HepG2 (cell line): ENCODE measurements around the gene RWDD2A. TPM values are rescaled to one million over a fixed set of nuclear protein-coding genes. Genes with fewer than 3 reads are reported as not detected.
A peak's percentile ranks its signal among the peaks of the same experiment; 100 is the strongest.

ENCODE experiments used
- ATAC-seq: fragments of 200-7000 bp; cut with Tn5 transposase; 3 replicates; pipeline ENCODE4 v1.9.1; 2020; ENCODE audit warnings: mild to moderate bottlenecking, moderate library complexity
- BruUV-seq: library from RNA; stranded (reverse); fragments of 400-500 nt; replicated peaks from 2 replicates; lab custom pipeline; 2021; lab: Mats Ljungman, UMichigan
- CTCF ChIA-PET: fragments of 300-600 bp; formaldehyde crosslinking; extraction: SDS; loops from one replicate; lab custom pipeline; 2021; ENCODE audit warnings: low total read pairs, inconsistent platforms, low intra/inter-chr PET ratio; lab: Yijun Ruan, JAX
- POLR2A ChIA-PET: fragments of 350-600 bp; sonication (Branson Sonifier 250); formaldehyde crosslinking; loops from one replicate; lab custom pipeline; 2020; ENCODE audit warnings: antibody characterized with exemption, inconsistent platforms; lab: Yijun Ruan, JAX
- DNase-seq: peaks from one replicate; pipeline ENCODE4 v3.0.0-alpha.2; 2015; ENCODE audit warnings: low spot score
- FAIRE-seq: peaks from 3 replicates; lab custom pipeline; 2011; peaks lifted over from hg19 to GRCh38; lab: Jason Lieb, UNC
- H2AFZ ChIP-seq: one replicate; pipeline ENCODE4 v1.6.1; 2011; ENCODE audit warnings: low read length, inconsistent platforms
- H3K27ac ChIP-seq: fragments of 300-600 bp; 3 replicates; pipeline ENCODE4 v1.8.0; 2011; ENCODE audit warnings: mixed run types, mild to moderate bottlenecking, mixed read lengths, low read length, inconsistent platforms; ENCODE audit not compliant: insufficient read depth; ENCODE audit errors: extremely low read length
- H3K27me3 ChIP-seq, 2 experiments: fragments of 200-600 bp in 1 of 2; 2 replicates in 1 of 2; 3 replicates in 1 of 2; pipeline versions ENCODE4 v1.6.0 to v1.8.0; 2011; ENCODE audit warnings: low read length in 2 of 2, mild to moderate bottlenecking in 2 of 2, moderate library complexity in 2 of 2, inconsistent platforms in 1 of 2; ENCODE audit not compliant: insufficient read depth in 2 of 2, control insufficient read depth in 1 of 2
- H3K36me3 ChIP-seq, 2 experiments: fragments of 200-600 bp in 1 of 2; replicated peaks in 1 of 2; 2 replicates in 1 of 2; 3 replicates in 1 of 2; pipeline versions ENCODE4 v1.5.1 to v1.8.0; 2011; ENCODE audit warnings: low read length in 2 of 2, inconsistent platforms in 1 of 2; ENCODE audit not compliant: insufficient read depth in 2 of 2, control insufficient read depth in 1 of 2
- H3K4me1 ChIP-seq: 2 replicates; pipeline ENCODE4 v1.5.1; 2012; ENCODE audit warnings: low read length, inconsistent platforms; ENCODE audit not compliant: insufficient read depth
- H3K4me2 ChIP-seq: 2 replicates; pipeline ENCODE4 v1.6.0; 2011; ENCODE audit warnings: low read depth, low read length, inconsistent platforms
- H3K4me3 ChIP-seq, 3 experiments: fragments of 200-600 bp in 1 of 3; sonication (generic), shearing (Covaris generic) in 1 of 3; replicated peaks in 1 of 3; 2 replicates each; pipeline ENCODE4 v1.5.1; 2011 to 2016; ENCODE audit warnings: low read length in 3 of 3, inconsistent platforms in 2 of 3, low read depth in 2 of 3, mild to moderate bottlenecking in 2 of 3, control low read depth in 1 of 3, mixed read lengths in 1 of 3; ENCODE audit not compliant: insufficient read depth in 1 of 3
- H3K79me2 ChIP-seq: one replicate; pipeline ENCODE4 v1.6.1; 2011; ENCODE audit warnings: low read length, inconsistent platforms; ENCODE audit not compliant: insufficient read depth
- H3K9ac ChIP-seq: 2 replicates; pipeline ENCODE4 v1.6.0; 2011; ENCODE audit warnings: mild to moderate bottlenecking, low read depth, low read length, inconsistent platforms; ENCODE audit not compliant: insufficient read depth
- H3K9me3 ChIP-seq: 2 replicates; pipeline ENCODE4 v1.5.1; 2012; ENCODE audit warnings: mild to moderate bottlenecking, low read length
- H4K20me1 ChIP-seq: 2 replicates; pipeline ENCODE4 v1.6.0; 2011; ENCODE audit warnings: inconsistent platforms, mild to moderate bottlenecking, low read length, moderate library complexity; ENCODE audit not compliant: insufficient read depth
- GMEB1 ChIP-seq: sonication (generic); formaldehyde crosslinking; IDR thresholded peaks from 2 replicates; pipeline ENCODE4 v1.5.1; 2020; ENCODE audit warnings: missing genetic modification reagents, mild to moderate bottlenecking, borderline replicate concordance
- JUNB ChIP-seq: sonication (generic); formaldehyde crosslinking; IDR thresholded peaks from 2 replicates; pipeline ENCODE4 v1.8.0; 2022; ENCODE audit warnings: missing genetic modification reagents, mild to moderate bottlenecking, borderline replicate concordance
- KLF9 ChIP-seq: IDR thresholded peaks from 2 replicates; pipeline ENCODE4 v1.6.1; 2016; ENCODE audit warnings: low read depth
- MTA1 ChIP-seq: sonication (generic); formaldehyde crosslinking; IDR thresholded peaks from 2 replicates; pipeline ENCODE4 v1.4.0; 2020; ENCODE audit warnings: missing genetic modification reagents, mild to moderate bottlenecking, borderline replicate concordance
- NCOR1 ChIP-seq: fragments of 200-600 bp; sonication (generic); IDR thresholded peaks from 2 replicates; pipeline ENCODE4 v1.7.0; 2017; ENCODE audit warnings: antibody characterized with exemption, low read length, borderline replicate concordance
- NR2F2 ChIP-seq: IDR thresholded peaks from 2 replicates; pipeline ENCODE4 v1.6.1; 2012; ENCODE audit warnings: low read depth, inconsistent platforms, borderline replicate concordance
- PCBP2 ChIP-seq: fragments of 200-400 bp; formaldehyde crosslinking; optimal IDR thresholded peaks from 2 replicates; pipeline ENCODE3; 2018; ENCODE audit warnings: low read length, low read depth; ENCODE audit not compliant: poor library complexity, severe bottlenecking
- SAFB2 ChIP-seq: sonication (generic); formaldehyde crosslinking; IDR thresholded peaks from 2 replicates; pipeline ENCODE4 v1.5.1; 2020; ENCODE audit warnings: missing genetic modification reagents, low read depth, mild to moderate bottlenecking, borderline replicate concordance
- SP140L ChIP-seq: sonication (generic); formaldehyde crosslinking; IDR thresholded peaks from 2 replicates; pipeline ENCODE4 v1.4.0; 2020; ENCODE audit warnings: missing genetic modification reagents, borderline replicate concordance
- TGIF2 ChIP-seq: IDR thresholded peaks from 2 replicates; pipeline ENCODE4 v1.6.1; 2016; ENCODE audit warnings: control low read depth, missing compliant biosample characterization
- ZBTB2 ChIP-seq: sonication (generic); formaldehyde crosslinking; IDR thresholded peaks from 2 replicates; pipeline ENCODE4 v1.8.0; 2022; ENCODE audit warnings: low read depth, missing genetic modification reagents
- ZFP62 ChIP-seq: sonication (generic); formaldehyde crosslinking; IDR thresholded peaks from 2 replicates; pipeline ENCODE4 v1.4.0; 2020; ENCODE audit warnings: missing genetic modification reagents
- ZNF207 ChIP-seq: fragments of 450-650 bp; IDR thresholded peaks from 2 replicates; pipeline ENCODE4 v1.6.1; 2016; ENCODE audit warnings: antibody characterized with exemption, borderline replicate concordance
- ZNF484 ChIP-seq: sonication (generic); formaldehyde crosslinking; IDR thresholded peaks from 2 replicates; pipeline ENCODE4 v1.5.1; 2020; ENCODE audit warnings: mild to moderate bottlenecking, low read depth, missing genetic modification reagents, borderline replicate concordance
- ZNF513 ChIP-seq: sonication (generic); formaldehyde crosslinking; conservative IDR thresholded peaks from 2 replicates; pipeline ENCODE4 v1.5.0; 2020; ENCODE audit warnings: missing genetic modification reagents
- ZNF549 ChIP-seq: sonication (generic); formaldehyde crosslinking; IDR thresholded peaks from 2 replicates; pipeline ENCODE4 v1.5.0; 2020; ENCODE audit warnings: missing genetic modification reagents
- ZNF703 ChIP-seq: sonication (generic); formaldehyde crosslinking; IDR thresholded peaks from 2 replicates; pipeline ENCODE4 v1.5.1; 2020; ENCODE audit warnings: missing genetic modification reagents, mild to moderate bottlenecking, moderate library complexity, borderline replicate concordance
- ZSCAN22 ChIP-seq: sonication (generic); formaldehyde crosslinking; IDR thresholded peaks from 2 replicates; pipeline ENCODE4 v1.4.0; 2020; ENCODE audit warnings: mild to moderate bottlenecking, missing genetic modification reagents
- WGBS: methylation state at CpG from one replicate; pipeline ENCODE4 v1.1.6; 2017; ENCODE audit warnings: low lambda C conversion rate; 5-methylcytosine and 5-hydroxymethylcytosine counted together
- in situ Hi-C: cut with HindIII; loops from 2 replicates; pipeline ENCODE4 v1.10.0; 2017; ENCODE audit warnings: low pct_unique_long_range_greater_than_20kb; ENCODE audit not compliant: extremely low pct_ligation_motif_present
- intact Hi-C: fragments of 100-400 bp; cut with micrococcal nuclease; formaldehyde crosslinking; loops from one replicate; pipeline ENCODE4 v1.10.0; 2022; ENCODE audit not compliant: unreplicated experiment
- polyA plus RNA-seq, 8 experiments: library from polyadenylated mRNA; depleted of rRNA in 3 of 8; stranded (reverse) in 7 of 8; unstranded in 1 of 8; fragments of >200 nt; fragmentation: Illumina TruSeq in 4 of 8; extraction: Trizol in 4 of 8; gene quantifications; 2 replicates each; pipeline versions ENCODE4 v1.2.1 to v1.2.3, GENCODE V29; 2011 to 2016; ENCODE audit warnings: low read depth in 4 of 8, missing spikeins in 1 of 8, mixed read lengths in 1 of 8; ENCODE audit not compliant: insufficient read depth in 1 of 8
- total RNA-seq, 5 experiments: library from RNA; depleted of rRNA; stranded (reverse); fragments of >200 nt; fragmentation: Illumina TruSeq; extraction: Trizol; gene quantifications; 2 replicates each; pipeline ENCODE4 v1.2.3, GENCODE V29; 2016; ENCODE audit warnings: low read depth in 1 of 5

RWDD2A gene
- total and polyA plus RNA-seq, 2 of the 13 experiments (the other 11 are each of a cell fraction or from before 2014, with no cell fraction given): 5.3 to 8.1 TPM

- no peak for TF ChIP-seq ZNF549 (CRISPR knock-in tag)
- TF ChIP-seq TGIF2 (CRISPR knock-in tag): no peak
- TF ChIP-seq SAFB2 (CRISPR knock-in tag): no peak
- no peak for TF ChIP-seq ZBTB2 (CRISPR knock-in tag)
- TF ChIP-seq SP140L: no peak
- TF ChIP-seq ZNF484: no peak
- no peak for TF ChIP-seq MTA1
- TF ChIP-seq ZNF207: no peak
- TF ChIP-seq ZNF513 (CRISPR knock-in tag): no peak
- no peak for TF ChIP-seq NR2F2
- TF ChIP-seq ZSCAN22: no peak
- TF ChIP-seq JUNB (CRISPR knock-in tag): no peak
- no peak for TF ChIP-seq ZNF703 (CRISPR knock-in tag)
- TF ChIP-seq ZFP62: no peak
- no peak for TF ChIP-seq NCOR1
- no peak for TF ChIP-seq GMEB1 (CRISPR knock-in tag)
- TF ChIP-seq PCBP2: no peak
- no peak for TF ChIP-seq KLF9
- TF ChIP-seq, all 625 proteins: peak for 0
- TSS peak; percentile 57 for BruUV-seq
- in situ Hi-C loops: loop anchor here (25.0 kb wide), 1 partner anchor 955 kb away; the partner anchor contains the start of gene IBTK
- POLR2A ChIA-PET: interaction anchor here (1.8 to 2.7 kb wide), 2 partner anchors 13 to 125 kb away, joined by 5 to 7 read pairs; partner anchors contain the start of gene DOP1A
- Histone ChIP-seq H3K27ac (peak overlapping the region; percentile 95), H3K79me2 (peaks cover 56% of the 10 kb centered on the region), H3K9ac (peak overlapping the region; percentile 98), H3K27me3 (no peaks in the 10 kb centered on the region; a peak in 1 of 5 replicates), H3K36me3 (peaks cover 8 to 35% of the 10 kb centered on the region in 2 experiments), H3K9me3 (no peaks in the 10 kb centered on the region), H2AFZ (no peak overlapping the region), H4K20me1 (peaks cover 34% of the 10 kb centered on the region), H3K4me2 (peak overlapping the region; percentile 73), H3K4me1 (peaks cover 45% of the 10 kb centered on the region), H3K4me3 (peak overlapping the region; percentile 90 to 98 (median 97))
- 0% methylated on average over 4 of the region's 4 CpGs for WGBS
- no peak for ATAC-seq
- CTCF ChIA-PET: no interaction called here
- intact Hi-C loops: loop anchor here (5.0 kb wide), 2 partner anchors 50 to 945 kb away; partner anchors contain the start of gene IBTK
- no peak for DNase-seq
- FAIRE-seq: no peak
These were observed 701 bp upstream of the RWDD2A start for GRCh38 chr6:83192456-83192855.
